Gastroesophageal sphincter (tissue), 3 donors: Measurements from ENCODE around the gene UBE2J2.

Source experiments
- CTCF ChIP-seq, 4 experiments: fragments of 200-600 bp in 2 of 4; fragments of 450-650 bp in 2 of 4; sonication (generic) in 1 of 4; IDR thresholded peaks; one replicate each; pipeline ENCODE4 v1.5.1; 2017 to 2019; ENCODE audit warnings: antibody characterized with exemption in 4 of 4, mild to moderate bottlenecking in 2 of 4, moderate library complexity in 2 of 4
- POLR2A ChIP-seq, 2 donors: fragments of 450-650 bp; IDR thresholded peaks; one replicate each; pipeline ENCODE4 v1.6.1; 2017; ENCODE audit warnings: antibody characterized with exemption in 2 of 2, mild to moderate bottlenecking in 2 of 2, moderate library complexity in 1 of 2
- POLR2AphosphoS5 ChIP-seq: sonication (generic); formaldehyde crosslinking; IDR thresholded peaks from one replicate; pipeline ENCODE4 v1.6.1; 2017; ENCODE audit warnings: antibody characterized with exemption

GRCh38 chr1:1245817-1246576 lies 27.7 kb downstream of the UBE2J2 start:
- no peak for TF ChIP-seq CTCF (IDR thresholded peaks at IDR 0.05)
- TF ChIP-seq POLR2AphosphoS5 = no peak
- no peak for TF ChIP-seq POLR2A (IDR thresholded peaks at IDR 0.05)
